HL-60/S4 treated with phorbol 12-myristate 13-acetate at 8.2 ng/mL for 4 days and 3 days (cell line): ENCODE measurements around the gene ZBTB7B.
"Not testable (repeated sequence)": the region's sequence is repeated elsewhere in the genome, so short reads cannot be mapped to it uniquely, and the experiment has no call there.

Experiments used
- in situ Hi-C: fragments of 300-500 bp; cut with MboI; formaldehyde crosslinking; loops from 2 replicates; pipeline ENCODE4 v1.15.0; 2022; ENCODE audit warnings: low sequenced_read_pairs

ZBTB7B gene

DNA sequence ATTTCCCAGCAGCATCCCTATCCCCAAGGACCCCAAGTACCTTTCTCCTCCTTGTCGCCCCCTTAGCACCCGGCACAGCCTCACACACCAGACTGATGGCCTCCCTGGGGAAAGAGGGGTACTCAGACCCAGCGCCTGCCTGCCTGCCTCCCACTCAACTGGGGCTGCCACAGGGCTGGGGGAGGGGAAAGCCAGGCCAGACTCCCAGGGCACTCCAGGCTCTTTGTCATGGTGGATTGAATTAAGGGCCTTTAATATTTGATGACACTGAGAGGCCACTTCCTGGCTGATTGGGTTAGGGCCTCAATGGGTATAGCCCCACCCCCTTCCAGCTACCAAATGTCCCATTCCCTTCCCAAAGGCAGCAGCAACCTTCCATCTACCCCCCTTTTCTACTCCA is 33.9 kb upstream of the ZBTB7B start:
- in situ Hi-C loops = no loop called here

GRCh38 chr1:154969246-154969645 is 33.4 kb upstream of the ZBTB7B start:
- in situ Hi-C loops = no loop called here

DNA sequence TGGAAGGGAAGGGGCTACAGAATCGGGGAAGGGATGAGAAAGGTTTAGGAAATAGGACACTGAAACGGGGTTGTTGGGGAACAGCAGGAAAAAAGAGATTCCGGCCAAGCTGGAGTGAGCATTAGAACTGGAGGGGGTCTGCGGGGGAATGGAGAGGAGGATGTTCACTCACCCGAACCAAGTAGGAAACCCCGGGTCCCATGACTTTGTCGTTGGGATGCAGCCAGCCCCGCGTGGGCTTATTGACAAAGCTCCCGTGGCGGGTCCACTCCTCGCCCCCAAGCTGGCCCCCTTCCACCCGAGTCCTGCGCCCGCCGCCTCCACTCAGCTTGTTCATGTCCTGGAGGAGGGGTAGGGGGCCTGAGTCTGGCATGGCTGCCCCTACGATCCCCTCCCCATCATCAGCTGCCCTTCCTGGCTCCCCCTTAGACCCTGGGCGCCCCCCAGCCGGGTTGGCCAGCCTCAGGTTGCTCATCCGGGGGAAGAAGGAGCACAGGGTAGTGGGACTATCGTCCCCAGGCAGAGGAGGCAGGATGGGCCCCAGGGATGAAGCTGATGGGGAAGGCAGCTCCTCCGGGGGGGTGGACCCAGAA is 32.6 kb upstream of the ZBTB7B start:
- in situ Hi-C loops = no loop called here

DNA sequence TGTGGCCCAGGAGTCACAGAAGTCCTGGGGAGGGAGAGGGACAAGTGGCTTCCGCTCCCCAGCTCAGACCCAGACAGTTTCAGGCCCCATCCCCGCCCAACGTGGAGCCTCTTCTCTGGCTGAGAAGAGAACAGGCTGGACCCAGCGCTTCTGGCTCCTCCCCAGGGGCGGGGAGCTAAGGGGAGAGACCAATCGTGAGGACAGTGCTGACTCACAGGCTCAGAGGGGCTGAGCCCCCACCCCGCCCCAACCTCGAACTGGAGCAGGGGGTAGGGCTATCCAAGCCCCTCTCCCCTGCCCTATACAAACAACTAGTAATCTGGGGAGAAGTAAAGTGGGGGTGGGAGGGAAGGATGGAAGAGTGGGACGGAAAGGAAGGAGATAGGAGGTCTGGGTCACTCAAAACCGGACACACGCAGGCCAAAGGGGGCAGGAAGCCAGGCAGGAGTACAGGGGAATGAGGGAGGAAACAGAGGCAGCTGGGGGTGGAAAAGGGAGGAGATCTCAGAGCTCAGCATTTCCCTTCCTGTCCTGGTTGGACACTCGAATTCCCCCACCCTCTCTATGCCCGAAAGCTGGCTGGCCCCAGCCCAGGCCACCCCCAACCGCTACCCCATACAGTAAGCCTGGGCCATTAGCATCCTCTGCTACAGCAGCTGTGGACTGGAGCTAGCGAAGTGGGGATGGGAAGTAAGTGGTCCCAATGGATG is 31.8 kb upstream of the ZBTB7B start, which contains the start of gene SHC1:
Gene SHC1 (minus strand): TSS at position 117 of the 710 bp plus-strand sequence. CDS start 221 bp downstream, outside the sequence.
- in situ Hi-C loops = no loop called here

DNA sequence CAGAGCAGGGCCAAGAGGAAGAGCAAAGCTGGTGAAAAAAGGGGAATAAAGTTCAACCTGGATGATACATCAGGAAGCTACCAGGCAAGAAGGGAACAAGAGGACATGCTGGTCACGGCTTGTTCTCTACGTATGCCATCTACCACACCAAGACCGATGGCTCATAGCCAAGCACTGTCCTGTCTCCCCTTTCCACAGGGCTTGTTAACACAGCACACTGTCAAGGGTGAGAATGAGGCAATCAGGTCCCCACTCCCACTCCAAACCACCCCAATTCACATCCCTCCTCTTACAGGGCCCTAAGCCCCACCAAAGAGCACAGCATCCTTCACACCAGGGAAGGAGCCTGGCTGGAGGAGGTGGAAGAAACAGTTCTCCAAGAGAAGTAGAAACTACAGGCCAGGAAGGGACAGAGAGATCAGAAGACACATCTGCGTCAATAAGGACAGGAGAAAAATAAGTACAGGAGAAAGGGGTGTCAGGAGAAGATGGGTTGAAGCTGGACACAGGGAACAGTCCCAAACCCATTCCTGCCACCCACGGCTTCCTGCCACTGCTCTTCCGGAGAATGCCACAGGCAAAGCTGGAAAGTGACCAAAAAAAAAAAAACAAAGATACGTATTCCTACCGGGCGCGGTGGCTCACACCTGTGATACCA is 31.1 kb upstream of the ZBTB7B start:
- in situ Hi-C loops = no loop called here

DNA sequence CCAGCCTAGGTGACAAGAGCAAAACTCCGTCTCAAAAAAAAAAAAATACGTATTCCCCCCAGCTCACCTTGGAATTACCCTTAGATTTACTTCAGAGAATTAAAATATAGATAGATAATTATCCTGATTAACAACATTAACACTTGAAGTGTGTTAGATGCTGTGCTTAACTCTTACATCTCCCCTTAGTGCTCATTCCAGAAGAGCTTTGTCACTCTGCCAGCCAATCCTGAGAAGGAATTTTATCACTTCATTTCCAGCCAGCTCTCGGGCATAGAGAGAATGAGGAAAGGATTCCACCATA is 30.4 kb upstream of the ZBTB7B start:
- in situ Hi-C loops = no loop called here

DNA sequence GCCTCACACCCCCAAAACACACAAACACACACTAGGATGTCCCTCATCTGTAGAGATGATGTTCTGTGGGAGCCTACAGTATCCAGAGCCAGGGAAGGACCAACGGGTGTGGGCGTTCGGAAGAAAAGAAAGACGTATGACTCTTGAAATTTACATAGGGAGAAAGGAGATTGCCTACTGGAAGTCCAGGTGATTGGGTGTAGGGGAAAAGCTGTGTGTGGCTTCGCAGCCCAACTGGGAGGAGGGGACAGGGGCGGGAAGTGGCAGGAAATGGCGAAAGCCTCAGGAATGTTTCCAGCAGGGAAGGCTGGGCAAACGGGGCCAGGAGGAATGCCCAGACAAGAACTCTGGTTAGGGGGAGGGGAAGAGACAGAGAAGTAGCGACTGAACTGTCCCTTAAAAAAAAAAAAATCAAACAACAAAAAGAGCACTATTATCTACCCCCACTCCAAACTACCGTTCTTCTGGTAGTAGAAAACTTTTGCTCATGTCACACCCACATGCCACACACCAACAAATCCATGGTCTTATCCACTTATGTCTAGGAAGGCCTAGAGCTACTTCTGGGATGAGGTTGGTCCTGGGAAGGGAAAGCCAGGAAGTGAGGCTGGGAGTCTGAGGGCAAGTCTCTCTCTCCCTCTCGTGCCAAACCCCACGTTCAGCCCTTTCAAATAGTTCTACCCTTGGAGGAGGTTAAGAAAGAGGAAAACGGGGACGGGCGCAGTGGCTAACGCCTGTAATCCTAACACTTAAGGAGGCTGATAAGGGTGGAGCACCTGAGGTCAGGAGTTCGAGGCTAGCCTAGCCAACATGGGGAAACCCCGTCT is 29.9 kb upstream of the ZBTB7B start:
- in situ Hi-C loops = no loop called here

DNA sequence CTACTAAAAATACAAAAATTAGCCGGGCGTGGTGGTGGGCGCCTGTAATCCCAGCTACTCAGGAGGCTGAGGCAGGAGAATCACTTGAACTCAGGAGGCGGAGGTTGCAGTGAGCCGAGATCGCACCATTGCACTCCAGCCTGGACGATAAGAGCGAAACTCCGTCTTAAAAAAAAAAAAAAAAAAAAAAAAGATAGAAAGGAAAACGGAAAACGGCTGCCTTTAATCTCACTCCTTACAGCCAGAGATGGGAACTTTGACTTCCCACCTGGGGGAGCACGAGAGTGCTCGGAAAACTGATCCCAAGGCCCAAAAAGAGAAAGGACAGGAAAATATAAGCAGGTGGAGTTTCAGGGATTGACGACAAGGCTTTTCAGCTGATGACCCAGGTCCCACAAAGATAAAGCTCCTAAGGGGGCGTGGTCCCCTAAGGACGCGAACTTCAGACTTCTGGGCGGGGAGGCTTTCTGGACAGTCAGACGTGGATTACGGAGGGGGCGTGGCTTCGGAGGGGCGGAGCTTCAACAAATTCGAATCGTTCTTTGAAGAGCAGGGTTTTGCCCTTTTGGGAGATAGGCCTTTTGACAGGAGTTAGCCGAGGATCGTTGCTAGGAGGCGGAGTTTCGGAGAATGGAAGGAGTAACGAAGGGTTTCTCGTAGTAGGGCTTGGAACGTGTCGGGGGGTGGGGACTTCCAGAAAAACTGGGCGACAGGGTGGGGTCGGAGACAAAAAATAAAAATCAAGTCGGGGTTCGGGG is 29.1 kb upstream of the ZBTB7B start:
- in situ Hi-C loops = no loop called here

DNA sequence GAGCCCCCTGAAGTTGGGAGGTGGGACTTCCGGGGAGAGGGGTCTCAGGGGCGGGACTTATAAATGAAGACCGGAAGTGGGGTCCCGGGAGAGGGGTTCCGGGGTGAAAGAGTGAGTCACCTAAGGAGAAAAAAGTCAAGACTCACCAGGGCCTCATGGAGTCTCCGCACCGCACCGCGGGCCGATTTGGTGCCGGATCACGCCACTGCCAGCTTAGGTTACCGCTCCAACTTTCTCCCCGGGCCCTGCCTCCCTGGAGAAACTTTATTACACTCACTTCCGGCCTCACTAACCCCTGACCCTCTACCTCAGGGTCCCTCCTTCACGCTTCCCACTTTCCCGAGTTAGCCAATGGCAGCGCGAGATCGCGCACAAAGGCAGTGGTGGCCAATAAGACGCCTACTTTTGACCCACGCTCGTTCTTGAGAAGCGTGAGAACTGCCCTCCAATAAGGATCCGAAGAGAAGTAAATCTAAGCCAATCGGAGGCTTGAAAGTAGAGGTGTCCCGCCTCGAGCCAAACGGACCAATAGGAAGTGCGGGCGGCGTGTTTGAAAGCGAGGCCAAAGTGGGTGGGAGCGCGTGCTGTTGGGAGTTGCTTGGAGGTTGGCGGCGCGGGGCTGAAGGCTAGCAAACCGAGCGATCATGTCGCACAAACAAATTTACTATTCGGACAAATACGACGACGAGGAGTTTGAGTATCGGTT is 28.3 kb upstream of the ZBTB7B start, which contains the start of gene CKS1B:
Gene CKS1B (plus strand): TSS at position 580 of the 706 bp plus-strand sequence. CDS start 65 bp downstream, at position 645.
- in situ Hi-C loops = no loop called here

GRCh38 chr1:154974808-154975408 is 27.7 kb upstream of the ZBTB7B start:
- in situ Hi-C loops = no loop called here

- in situ Hi-C loops = no loop called here
Measured at GRCh38 chr1:154975409-154976059, 27.1 kb upstream of the ZBTB7B start.

DNA sequence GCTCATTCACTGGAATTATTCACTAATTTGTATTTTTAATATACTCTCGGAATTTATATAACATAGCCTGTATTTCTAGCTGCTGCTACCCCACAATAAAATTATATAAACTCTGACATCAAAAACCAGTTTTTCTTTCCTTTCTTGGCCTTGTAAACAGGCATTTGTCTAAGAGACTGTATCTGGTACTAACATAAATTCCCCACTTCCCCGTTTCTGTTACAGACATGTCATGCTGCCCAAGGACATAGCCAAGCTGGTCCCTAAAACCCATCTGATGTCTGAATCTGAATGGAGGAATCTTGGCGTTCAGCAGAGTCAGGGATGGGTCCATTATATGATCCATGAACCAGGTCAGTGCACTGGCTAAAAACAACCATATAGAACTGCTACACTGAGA is 24.8 kb upstream of the ZBTB7B start:
- in situ Hi-C loops = not testable (repeated sequence)

DNA sequence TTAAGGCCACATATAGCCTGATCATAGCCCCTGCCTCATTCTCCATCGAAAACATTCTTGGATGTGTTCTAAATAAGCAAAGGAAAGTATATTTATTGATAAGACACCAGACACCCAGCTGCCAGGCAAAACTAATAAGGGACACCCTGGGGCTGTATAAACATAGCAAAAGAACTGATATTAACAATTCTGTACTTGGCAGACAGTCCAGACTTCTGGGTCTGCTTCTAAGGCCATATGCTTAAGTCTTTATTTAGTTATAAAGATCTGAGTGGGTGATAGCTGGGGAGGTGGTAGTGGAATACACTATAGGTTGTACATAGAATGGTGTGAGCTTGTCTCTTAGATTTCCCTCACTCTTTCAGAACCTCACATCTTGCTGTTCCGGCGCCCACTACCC is 24.2 kb upstream of the ZBTB7B start:
- in situ Hi-C loops = no loop called here

DNA sequence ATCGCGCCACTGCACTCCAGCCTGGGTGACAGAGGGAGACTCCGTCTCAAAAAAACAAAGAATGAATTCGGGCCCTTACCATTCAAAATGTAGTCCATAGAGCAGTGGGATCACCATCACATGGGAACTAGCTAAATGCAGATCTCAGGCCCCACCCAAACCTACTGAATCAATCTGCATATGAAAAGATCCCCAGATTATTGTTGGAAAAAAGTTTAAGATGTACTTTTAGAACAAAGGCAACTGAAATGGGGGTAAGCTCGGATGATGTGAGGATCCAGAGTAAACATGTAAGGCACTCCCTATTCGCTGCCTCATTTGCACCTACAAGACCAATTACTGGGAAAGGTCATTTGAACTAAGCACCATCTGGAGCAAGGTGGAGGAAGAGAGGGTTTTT is 20.3 kb upstream of the ZBTB7B start:
- in situ Hi-C loops = no loop called here

- in situ Hi-C loops = no loop called here
Measured at GRCh38 chr1:154982897-154983648, 19.5 kb upstream of the ZBTB7B start, which contains the start of gene FLAD1. TSS of gene FLAD1 (plus strand) at chr1:154983344. CDS start at chr1:154983695, 351 bp downstream.

GRCh38 chr1:154983776-154984466 is 18.7 kb upstream of the ZBTB7B start:
- in situ Hi-C loops = no loop called here

- in situ Hi-C loops = not testable (repeated sequence)
Measured at GRCh38 chr1:154986736-154987135, 15.9 kb upstream of the ZBTB7B start.

- in situ Hi-C loops = no loop called here
Measured at GRCh38 chr1:154987326-154987725, 15.3 kb upstream of the ZBTB7B start.
